Activated naive CD4-positive, alpha-beta T cell treated with anti-CD3 and anti-CD28 coated beads, Interleukin-2, amount 10 ng/mL, durations not matched to agents 7 days and 5 days (primary cell): ENCODE data around the gene EPHB3.
"Not testable (repeated sequence)": the region's sequence is repeated elsewhere in the genome, so short reads cannot be mapped to it uniquely, and the experiment has no call there.

Experiments
- CTCF ChIA-PET: fragments of 350-600 bp; sonication (Branson Sonifier 250); formaldehyde crosslinking; loops from one replicate; lab custom pipeline; 2021; ENCODE audit warnings: antibody characterized with exemption; lab: Charles Lee
- DNase-seq: peaks from one replicate; pipeline ENCODE4 v3.0.0-alpha.2; 2020
- H3K27ac Mint-ChIP-seq: one replicate; pipeline ENCODE4 v1.8.0; 2021; ENCODE audit warnings: mild to moderate bottlenecking, moderate library complexity, mixed read lengths
- H3K27me3 Mint-ChIP-seq: one replicate; pipeline ENCODE4 v1.8.0; 2021; ENCODE audit warnings: mild to moderate bottlenecking, mixed read lengths
- H3K36me3 Mint-ChIP-seq: one replicate; pipeline ENCODE4 v1.8.0; 2021; ENCODE audit warnings: mixed read lengths
- H3K4me1 Mint-ChIP-seq: one replicate; pipeline ENCODE4 v1.8.0; 2021; ENCODE audit warnings: mixed read lengths
- H3K4me3 Mint-ChIP-seq: one replicate; pipeline ENCODE4 v1.8.0; 2021; ENCODE audit warnings: mild to moderate bottlenecking, moderate library complexity, mixed read lengths
- H3K9me3 Mint-ChIP-seq: one replicate; pipeline ENCODE4 v1.8.0; 2021; ENCODE audit warnings: mixed read lengths

Gene EPHB3

DNA sequence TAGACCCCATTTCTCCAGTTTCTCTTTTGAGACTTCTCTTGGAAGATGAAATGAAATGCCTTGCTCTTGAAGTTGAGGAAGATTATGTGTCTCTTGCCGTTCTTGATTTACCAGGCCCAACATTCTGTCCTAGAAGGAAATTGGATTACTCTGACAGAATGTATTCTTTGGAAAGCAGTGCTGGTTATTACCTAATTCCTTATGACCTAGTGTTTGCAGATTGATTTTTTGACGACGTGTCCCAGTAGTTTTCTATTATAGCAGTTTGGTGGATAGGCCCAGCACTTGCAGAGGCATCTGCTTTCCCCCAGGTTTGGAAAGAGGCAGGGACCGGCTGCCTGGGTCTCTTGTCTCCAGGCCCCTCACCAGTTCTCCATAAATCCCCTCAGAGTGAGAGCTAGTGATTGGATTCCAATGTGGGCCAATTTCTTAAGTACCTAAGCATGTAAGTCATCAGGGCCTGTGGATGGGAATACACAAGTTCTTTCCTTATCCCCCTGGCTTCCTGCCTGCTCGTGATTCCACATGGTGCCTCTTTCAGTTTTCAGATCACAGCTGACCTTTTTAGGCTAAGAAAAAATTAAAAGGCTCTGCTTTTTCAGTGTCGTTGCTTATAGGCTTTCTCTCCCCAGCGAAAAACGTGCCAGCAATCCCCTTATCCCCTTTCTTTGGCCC, 50.2 kb downstream of the EPHB3 start:
- Mint-ChIP-seq H3K4me1 (peaks cover 6% of the 10 kb centered on the region), H3K27ac (no peak overlapping the region)
- CTCF ChIA-PET, result no interaction called here

DNA sequence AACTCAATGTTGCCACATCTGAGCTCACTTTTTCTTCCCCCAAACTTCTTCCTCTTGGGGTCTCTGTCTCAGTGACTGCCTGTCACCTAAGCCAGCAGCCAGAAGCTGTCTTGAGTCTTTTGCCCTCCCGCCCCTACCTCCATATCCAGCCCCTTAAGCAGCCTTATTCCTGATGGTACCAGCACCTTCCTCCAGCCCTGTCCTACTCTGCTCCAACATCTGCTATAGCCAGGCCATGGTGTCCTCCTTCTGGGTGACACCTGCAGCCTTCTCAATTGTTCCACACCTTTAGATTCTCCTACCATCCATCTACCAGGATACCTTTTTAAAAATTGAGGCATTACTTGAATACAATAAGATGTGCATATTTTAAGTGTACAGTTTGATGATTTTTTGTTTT, 53.8 kb downstream of the EPHB3 start:
- H3K36me3 Mint-ChIP-seq, result no peaks in the 10 kb centered on the region
- CTCF ChIA-PET, result no interaction called here
- peaks cover 50% of the 10 kb centered on the region for H3K27me3 Mint-ChIP-seq
- no peak for DNase-seq
- no peaks in the 10 kb centered on the region for H3K9me3 Mint-ChIP-seq
- peaks cover 8% of the 10 kb centered on the region for H3K4me1 Mint-ChIP-seq
- H3K4me3 Mint-ChIP-seq, result no peak overlapping the region
- no peak overlapping the region for H3K27ac Mint-ChIP-seq

More for the DNA sequence above, 50.2 kb downstream of the EPHB3 start:
- H3K9me3 Mint-ChIP-seq, result no peaks in the 10 kb centered on the region
- DNase-seq, result no peak
- no peaks in the 10 kb centered on the region for H3K36me3 Mint-ChIP-seq
- peaks cover 41% of the 10 kb centered on the region for H3K27me3 Mint-ChIP-seq
- no peak overlapping the region for H3K4me3 Mint-ChIP-seq

DNA sequence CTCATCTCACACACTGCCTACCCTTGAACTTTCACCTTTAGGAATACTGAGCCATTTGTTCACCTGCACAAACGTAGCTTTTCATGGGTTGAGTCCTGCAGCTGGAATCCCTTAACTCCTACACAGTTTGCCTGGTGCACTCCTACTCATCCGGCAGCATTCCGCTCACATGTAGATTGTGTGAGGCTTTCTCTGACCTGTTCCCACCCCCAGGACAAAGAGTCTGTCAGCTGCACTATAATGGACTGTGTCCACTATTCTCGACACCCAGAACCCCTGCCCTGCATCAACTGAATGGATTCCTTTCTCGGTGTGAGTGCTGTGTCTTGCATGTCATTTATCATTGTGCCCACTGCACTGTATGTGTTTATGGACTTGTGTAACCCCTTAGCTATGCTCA, 54.9 kb downstream of the EPHB3 start:
- H3K4me1 Mint-ChIP-seq, result peaks cover 8% of the 10 kb centered on the region
- H3K9me3 Mint-ChIP-seq, result no peaks in the 10 kb centered on the region
- CTCF ChIA-PET, result no interaction called here
- DNase-seq, result no peak
- H3K27me3 Mint-ChIP-seq, result peaks cover 42% of the 10 kb centered on the region
- no peaks in the 10 kb centered on the region for H3K36me3 Mint-ChIP-seq
- no peak overlapping the region for H3K27ac Mint-ChIP-seq
- H3K4me3 Mint-ChIP-seq, result no peak overlapping the region

DNA sequence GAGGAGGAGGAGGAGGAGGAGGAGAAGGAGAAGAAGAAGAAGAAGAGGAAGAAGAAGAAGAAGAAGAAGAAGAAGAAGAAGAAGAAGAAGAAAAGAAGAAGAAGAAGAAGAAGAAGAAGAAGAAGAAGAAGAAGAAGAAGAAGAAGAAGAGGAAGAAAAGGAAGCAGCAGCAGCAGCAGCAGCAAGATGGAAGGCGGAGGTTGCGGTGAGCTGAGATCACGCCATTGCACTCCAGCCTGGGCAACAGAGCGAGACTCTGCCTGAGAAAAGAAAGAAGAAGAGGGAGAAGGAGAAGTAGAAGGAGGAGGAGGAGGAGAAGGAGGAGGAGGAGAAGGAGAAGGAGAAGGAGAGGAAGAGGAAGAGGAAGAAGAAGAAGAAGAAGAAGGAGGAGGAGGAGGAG, 55.7 kb downstream of the EPHB3 start:
- H3K4me1 Mint-ChIP-seq, H3K4me3 Mint-ChIP-seq, CTCF ChIA-PET, H3K27ac Mint-ChIP-seq, DNase-seq, H3K9me3 Mint-ChIP-seq, H3K36me3 Mint-ChIP-seq: not testable (repeated sequence)
- H3K27me3 Mint-ChIP-seq, result peaks cover 42% of the 10 kb centered on the region

DNA sequence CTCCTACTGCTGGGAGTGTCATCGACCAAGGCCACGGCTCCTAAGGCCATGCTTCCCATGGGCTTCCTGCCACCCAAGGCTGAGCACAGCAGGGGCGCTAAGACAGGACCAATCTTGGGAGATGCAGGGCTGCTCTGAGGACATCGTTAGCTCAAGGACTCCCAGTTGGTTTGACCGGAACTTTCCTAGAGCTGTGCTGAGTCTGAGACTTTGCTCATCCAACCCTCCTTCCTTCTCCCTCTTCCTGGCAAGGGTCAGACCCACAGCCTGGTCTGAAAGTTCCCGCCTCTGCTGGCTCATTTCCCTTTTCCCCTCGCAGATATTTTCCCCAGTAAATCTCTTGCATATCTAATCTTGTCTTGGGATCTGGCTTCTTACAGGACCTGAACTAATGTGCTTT, 57.2 kb downstream of the EPHB3 start:
- H3K27me3 Mint-ChIP-seq, result peaks cover 50% of the 10 kb centered on the region
- DNase-seq, result no peak
- no peak overlapping the region for H3K4me3 Mint-ChIP-seq
- CTCF ChIA-PET, result no interaction called here
- no peak overlapping the region for H3K27ac Mint-ChIP-seq
- peaks cover 8% of the 10 kb centered on the region for H3K4me1 Mint-ChIP-seq
- H3K9me3 Mint-ChIP-seq, result no peaks in the 10 kb centered on the region
- no peaks in the 10 kb centered on the region for H3K36me3 Mint-ChIP-seq

DNA sequence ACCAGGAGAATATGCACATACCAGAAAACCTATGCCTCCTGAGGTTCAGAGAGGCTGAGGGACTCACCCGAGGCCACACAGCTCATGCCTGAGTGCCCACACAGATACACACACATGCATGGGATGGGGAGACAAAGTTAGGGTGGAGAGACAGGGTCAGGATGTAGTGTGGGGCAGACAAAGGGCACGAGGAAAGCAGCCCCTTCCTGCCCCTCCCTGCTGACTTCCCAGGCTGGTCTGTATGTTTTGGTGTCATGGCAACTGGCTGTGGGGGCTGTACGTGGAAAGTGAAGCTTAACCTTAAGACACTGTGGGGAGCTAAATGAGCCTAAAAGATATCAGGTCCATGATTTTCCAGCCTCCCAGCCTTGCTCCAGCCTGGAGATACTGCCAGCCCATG, 57.8 kb downstream of the EPHB3 start:
- CTCF ChIA-PET, result no interaction called here
- DNase-seq, result no peak
- H3K4me1 Mint-ChIP-seq, result peaks cover 8% of the 10 kb centered on the region
- H3K9me3 Mint-ChIP-seq, result no peaks in the 10 kb centered on the region
- H3K27ac Mint-ChIP-seq, result no peak overlapping the region
- peaks cover 51% of the 10 kb centered on the region for H3K27me3 Mint-ChIP-seq
- no peak overlapping the region for H3K4me3 Mint-ChIP-seq
- H3K36me3 Mint-ChIP-seq, result no peaks in the 10 kb centered on the region

DNA sequence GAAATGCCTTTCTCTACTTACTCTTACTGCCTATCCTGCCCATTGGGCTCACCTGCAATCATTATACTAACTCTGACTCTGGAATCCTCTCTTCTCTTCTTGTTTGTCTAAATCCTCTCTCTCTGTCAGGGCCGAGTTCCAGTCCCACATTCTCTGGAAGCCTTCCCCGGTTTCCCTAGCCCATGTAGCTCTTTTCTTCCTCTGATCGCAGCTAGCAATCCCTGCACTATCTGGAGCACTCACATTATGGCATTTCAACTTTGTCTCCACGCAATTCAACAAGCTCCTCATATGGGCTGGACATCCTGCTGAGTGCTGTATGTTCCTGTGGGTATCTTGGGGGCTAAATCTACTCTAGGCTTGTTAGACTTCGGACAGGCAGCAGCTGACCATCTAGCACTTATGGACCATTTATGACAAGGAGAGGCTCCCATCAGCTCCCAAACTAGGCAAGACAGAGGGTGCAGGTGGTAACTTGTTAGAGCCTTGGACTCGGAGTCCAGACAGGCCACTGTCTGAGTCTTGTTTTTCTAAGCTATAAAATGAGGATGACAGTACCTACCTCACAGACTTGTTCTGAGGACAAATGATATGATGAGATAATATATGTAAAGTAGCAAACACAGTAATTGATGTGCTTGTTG, 58.3 kb downstream of the EPHB3 start:
- CTCF ChIA-PET, result no interaction called here
- Mint-ChIP-seq H3K9me3 (no peaks in the 10 kb centered on the region), H3K27me3 (peaks cover 47% of the 10 kb centered on the region), H3K36me3 (no peaks in the 10 kb centered on the region), H3K4me3 (no peak overlapping the region), H3K27ac (no peak overlapping the region), H3K4me1 (peaks cover 8% of the 10 kb centered on the region)
- no peak for DNase-seq

DNA sequence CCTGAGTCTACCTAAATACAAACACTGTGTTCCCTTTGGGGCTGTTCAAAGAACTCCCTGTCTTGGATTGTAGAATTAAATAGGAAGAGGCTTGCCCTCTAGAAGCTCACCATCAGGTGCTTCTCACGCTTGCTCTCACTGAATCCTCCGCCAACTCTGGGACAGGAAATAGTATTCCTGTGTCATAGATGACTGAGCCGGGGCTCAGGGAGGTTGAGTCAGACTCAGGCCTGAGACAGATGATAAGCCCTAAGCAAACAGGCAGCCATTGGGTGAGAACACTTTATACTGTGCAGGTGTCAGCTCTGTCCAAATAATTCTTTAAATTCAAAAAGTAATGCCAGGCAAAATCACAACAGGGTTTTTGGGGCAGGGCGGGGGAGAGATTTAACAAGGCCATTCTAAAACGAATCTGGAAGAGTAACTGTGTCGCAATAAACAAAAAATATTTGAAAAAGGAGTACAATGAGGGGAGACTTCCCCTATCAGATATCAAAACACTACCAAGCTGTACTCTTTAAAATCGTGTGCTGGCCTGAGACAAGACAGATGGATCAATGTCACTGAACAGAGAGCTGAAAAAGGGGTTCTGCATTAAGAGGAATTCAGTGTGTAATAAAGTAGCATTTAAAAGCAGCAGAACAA, 59.0 kb downstream of the EPHB3 start:
- CTCF ChIA-PET, result interaction anchor here (1.0 kb wide), 1 partner anchor 59 kb away, joined by 3 read pairs; the partner anchor contains the start of gene EPHB3
- H3K27ac Mint-ChIP-seq, result no peak overlapping the region
- no peaks in the 10 kb centered on the region for H3K36me3 Mint-ChIP-seq
- H3K4me3 Mint-ChIP-seq, result no peak overlapping the region
- no peak for DNase-seq
- H3K4me1 Mint-ChIP-seq, result peaks cover 8% of the 10 kb centered on the region
- H3K9me3 Mint-ChIP-seq, result no peaks in the 10 kb centered on the region
- H3K27me3 Mint-ChIP-seq, result peaks cover 44% of the 10 kb centered on the region

DNA sequence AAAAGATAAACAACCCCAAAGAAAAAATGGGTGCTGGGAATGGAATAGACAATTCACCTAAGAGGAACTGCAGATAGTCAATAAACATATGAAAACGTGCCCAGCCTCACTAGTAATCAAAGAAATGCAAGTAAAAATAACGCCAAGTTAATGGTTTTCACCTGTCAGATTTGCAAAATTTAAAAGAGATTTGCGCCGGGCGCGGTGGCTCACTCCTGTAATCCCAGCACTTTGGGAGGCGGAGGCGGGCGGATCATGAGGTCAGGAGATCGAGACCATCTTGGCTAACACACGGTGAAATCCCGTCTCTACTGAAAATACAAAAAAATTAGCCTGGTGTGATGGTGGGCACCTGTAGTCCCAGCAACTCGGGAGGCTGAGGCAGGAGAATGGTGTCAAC, 60.6 kb downstream of the EPHB3 start:
- H3K27ac Mint-ChIP-seq, DNase-seq, H3K4me3 Mint-ChIP-seq, CTCF ChIA-PET, H3K36me3 Mint-ChIP-seq, H3K9me3 Mint-ChIP-seq, H3K4me1 Mint-ChIP-seq: not testable (repeated sequence)
- peaks cover 42% of the 10 kb centered on the region for H3K27me3 Mint-ChIP-seq

DNA sequence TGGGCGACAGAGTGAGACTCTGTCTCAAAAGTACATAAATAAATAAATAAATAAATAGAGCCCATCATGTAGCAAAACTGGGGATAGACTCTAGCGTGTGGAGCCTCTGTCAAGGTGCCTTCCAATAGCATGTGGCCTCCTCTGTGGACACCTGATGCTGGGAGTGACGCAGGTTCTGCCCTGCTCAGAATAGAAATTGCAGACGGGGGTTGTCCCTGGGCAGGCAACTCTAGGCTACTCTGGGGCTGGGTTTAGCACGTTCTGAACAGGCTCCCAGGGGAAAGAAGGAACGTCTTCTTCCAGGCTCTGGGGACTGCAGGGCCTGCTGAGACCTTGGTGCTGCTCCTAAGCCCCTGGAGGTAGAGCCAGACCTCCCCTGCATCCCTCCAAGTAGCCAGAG, 65.3 kb downstream of the EPHB3 start:
- no peak for DNase-seq
- H3K27ac Mint-ChIP-seq, result no peak overlapping the region
- H3K27me3 Mint-ChIP-seq, result peaks cover 22% of the 10 kb centered on the region
- H3K4me1 Mint-ChIP-seq, result no peaks in the 10 kb centered on the region
- no peaks in the 10 kb centered on the region for H3K36me3 Mint-ChIP-seq
- H3K4me3 Mint-ChIP-seq, result no peak overlapping the region
- CTCF ChIA-PET, result no interaction called here
- H3K9me3 Mint-ChIP-seq, result no peaks in the 10 kb centered on the region

DNA sequence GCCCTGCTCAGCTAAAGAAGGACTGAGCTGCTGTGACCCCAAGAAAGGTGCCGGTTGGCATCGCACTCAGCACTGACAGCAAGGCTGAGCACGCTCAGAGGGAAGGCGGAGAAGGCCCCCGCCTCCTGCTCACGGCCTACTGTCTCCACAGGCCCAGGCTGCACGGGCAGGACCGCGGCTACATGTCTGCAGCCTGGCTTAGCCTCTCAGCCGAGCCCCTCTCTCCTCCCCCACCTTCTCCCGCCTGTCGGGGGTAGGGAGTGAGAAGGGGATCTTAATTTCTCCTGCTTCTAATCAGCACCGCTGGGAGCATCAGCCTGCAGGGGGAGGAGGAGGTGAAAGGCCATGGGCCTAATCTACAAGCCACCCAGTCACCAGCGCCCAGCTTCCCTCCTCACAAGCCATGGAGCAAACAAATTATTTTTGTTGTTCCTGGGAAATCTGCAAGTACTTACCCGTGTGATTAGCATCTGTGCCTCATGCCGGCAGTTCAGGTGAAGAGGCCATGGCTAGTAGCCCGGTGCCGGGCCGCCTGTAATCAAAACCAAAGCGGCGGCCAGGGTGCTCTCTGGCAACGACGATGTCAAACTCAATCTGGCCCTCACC, 68.1 kb downstream of the EPHB3 start:
- H3K36me3 Mint-ChIP-seq, result no peaks in the 10 kb centered on the region
- no peak overlapping the region for H3K27ac Mint-ChIP-seq
- no peaks in the 10 kb centered on the region for H3K4me1 Mint-ChIP-seq
- H3K4me3 Mint-ChIP-seq, result no peak overlapping the region
- no peaks in the 10 kb centered on the region for H3K9me3 Mint-ChIP-seq
- DNase-seq, result no peak
- CTCF ChIA-PET, result no interaction called here
- peaks cover 13% of the 10 kb centered on the region for H3K27me3 Mint-ChIP-seq

DNA sequence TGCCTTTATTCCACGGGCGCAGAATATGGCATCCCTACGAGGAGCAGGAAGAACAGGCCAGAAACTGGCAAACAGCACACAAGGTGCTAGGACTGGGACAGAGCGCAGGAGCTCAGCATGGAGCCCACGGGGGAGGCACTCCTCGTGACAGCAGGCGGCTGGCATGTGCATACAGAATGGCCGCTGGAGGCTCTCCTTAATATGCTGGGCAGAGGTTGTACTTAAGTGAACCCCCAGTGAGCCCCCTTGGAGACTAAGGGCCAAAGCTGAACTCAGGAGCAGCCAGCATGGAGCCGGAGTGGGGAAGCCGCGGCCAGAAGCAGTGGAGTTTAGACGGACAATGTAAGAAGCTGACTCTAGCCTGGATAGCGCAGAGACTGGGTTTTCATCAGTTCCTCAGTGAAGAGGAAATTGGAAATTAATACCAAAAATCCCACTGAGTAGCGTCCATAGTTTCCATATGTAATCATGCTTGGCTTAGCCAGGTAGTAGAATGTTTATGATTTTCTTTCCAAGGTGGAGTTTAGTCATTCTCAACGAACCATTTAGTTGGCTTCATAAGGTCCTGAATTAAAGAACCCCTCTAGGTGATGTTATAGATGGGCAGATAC, 69.4 kb downstream of the EPHB3 start:
- DNase-seq, result no peak
- Mint-ChIP-seq H3K4me1 (peaks cover 5% of the 10 kb centered on the region), H3K27ac (no peak overlapping the region), H3K27me3 (peaks cover 18% of the 10 kb centered on the region), H3K4me3 (no peak overlapping the region), H3K9me3 (no peaks in the 10 kb centered on the region), H3K36me3 (no peaks in the 10 kb centered on the region)
- CTCF ChIA-PET, result no interaction called here

DNA sequence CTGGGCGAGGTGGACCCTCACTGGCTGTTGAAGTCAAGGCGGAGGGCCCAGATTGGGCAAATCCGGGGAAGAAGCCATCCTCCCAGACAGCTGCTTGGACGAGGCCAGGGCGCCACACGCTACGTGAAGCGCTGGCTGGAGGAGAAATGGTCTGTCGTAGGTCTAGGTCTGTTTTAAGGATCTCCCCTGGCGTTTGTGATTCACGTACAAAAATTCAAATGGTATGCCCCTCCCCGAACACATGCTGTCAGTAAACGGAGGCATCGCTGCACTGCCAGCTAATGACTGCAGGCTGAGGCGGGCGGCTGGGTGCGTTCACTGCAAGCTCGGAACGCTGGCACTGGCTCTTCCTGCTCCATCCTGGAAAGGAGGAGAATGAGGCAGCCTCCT, 69.9 kb downstream of the EPHB3 start:
- H3K27me3 Mint-ChIP-seq, result peaks cover 14% of the 10 kb centered on the region
- H3K4me1 Mint-ChIP-seq, result peaks cover 5% of the 10 kb centered on the region
- no peak overlapping the region for H3K27ac Mint-ChIP-seq
- CTCF ChIA-PET, result no interaction called here
- no peaks in the 10 kb centered on the region for H3K36me3 Mint-ChIP-seq
- no peak overlapping the region for H3K4me3 Mint-ChIP-seq
- H3K9me3 Mint-ChIP-seq, result no peaks in the 10 kb centered on the region
- DNase-seq, result no peak
